SW 1271 (cell line): ENCODE results near the gene NCAN.

ENCODE experiments used
- DNase-seq, 2 experiments: peaks; one replicate each; lab custom pipeline; 2025; lab: John Stamatoyannopoulos, UW

NCAN gene

DNA sequence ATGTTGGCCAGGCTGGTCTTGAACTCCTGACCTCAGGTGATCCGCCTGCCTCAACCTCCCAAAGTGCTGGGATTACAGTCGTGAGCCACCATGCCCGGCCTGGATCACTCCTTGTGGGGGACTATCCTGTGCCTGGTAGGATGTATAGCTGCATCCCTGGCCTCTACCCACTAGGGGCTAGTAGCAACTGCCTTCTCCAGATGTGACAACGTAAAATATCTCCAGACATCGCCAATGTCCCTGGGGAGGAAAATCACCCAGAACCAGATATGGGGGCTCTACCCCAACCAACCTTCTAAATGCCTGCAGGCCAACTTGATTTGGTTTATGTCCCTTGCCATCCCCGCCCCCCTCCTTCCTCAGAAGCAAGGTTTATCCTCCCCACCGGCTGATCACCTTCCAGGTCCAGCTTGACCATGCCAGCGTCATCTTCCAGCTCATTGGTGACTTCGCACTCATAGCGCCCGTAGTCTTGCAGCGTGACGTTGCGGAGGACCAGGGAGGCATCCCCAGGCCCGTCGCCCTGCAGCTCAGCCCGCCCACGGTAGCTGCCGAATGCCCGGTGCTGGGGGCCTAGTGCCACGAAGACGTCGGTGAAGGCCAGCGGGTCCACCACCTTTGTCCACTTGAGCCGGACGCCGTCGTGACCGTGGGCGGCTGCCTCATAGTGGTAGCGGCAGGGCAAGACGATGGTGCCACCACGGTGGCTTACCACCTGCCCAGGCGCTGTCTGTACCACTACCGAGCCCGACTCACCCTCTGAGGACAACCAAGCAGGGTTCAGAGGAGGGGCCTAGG lies 48.9 kb downstream of the NCAN start:
- DNase-seq, result no peak

DNA sequence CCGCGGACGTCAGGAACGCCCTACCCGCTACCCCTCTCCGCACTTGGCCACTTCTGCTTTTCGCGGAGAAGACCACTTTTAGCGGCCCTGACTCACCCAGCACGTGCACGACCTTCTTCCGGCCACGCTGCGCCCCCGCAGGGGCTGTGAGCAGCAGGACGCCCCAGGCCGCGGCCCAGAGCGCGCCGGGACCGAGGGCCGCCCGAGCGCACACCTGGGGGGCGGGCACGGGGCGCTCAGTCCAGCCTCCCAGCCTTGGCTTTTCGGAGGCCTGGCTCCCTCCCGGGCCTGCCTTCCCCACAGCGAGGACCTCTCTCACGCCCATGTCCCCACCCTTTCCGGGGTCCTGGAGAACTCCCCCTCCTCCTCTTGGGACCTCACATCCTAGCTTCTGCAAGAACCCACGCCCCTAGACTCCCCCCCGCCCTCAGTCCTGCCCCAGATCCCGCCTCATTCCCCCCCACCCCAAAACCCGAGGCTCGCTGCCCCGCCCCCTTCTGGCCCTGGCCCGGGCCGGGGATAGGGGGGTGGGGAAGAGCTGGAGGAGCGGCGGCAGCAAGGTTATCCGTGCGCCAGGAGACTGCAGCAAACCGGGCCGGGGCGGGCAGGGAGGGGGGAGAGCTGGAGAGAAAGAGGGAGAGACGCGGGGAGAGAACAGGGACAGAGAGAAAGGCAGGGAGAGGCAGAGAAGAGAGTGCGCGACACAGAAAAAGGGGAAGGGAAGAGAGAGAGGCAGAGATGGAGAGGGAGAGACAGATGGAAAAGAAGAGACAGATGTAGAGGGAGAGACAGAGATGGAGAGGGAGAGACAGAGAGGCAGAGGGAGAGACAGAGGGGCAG lies 49.8 kb downstream of the NCAN start:
- no peak for DNase-seq

DNA sequence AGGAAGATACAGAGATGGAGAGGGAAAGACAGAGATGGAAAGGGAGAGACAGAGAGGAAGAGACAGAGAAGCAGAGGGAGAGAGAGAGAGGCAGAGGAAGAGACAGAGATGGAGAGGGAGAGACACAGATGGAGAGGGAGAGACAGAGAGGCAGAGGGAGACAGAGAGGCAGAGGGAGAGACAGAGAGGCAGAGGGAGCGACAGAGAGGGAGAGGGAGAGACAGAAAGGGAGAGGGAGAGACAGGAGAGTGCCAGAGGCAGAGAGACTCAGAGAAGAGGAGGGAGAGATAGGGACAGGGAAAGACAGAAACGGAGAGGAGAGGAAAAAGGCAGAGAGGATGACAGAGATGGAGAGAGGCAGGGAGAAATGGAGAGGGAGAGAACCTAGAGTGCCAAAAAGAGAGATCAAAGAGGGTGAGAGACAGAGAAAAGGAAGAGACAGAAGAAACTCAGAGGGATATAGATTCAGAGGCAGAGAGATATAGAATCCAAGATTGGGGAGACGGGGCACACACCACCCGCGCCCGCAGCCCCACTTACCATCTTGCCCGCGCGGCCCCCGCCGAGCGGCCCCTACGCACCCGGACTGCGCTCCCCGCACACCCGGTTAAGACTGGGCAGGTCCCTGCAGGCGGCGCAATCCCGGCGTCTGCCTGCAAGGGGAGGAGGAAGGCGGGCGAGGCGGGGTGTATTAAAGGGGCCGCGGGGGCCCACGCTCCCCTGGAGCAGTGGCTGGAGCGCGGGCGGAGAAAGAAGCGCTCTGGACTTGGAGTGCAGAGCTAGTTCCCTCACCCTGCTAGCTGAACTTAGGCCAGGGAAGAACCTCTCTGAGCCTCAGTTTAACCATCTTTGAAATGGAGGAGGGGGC lies 50.7 kb downstream of the NCAN start:
- DNase-seq, result no peak

DNA sequence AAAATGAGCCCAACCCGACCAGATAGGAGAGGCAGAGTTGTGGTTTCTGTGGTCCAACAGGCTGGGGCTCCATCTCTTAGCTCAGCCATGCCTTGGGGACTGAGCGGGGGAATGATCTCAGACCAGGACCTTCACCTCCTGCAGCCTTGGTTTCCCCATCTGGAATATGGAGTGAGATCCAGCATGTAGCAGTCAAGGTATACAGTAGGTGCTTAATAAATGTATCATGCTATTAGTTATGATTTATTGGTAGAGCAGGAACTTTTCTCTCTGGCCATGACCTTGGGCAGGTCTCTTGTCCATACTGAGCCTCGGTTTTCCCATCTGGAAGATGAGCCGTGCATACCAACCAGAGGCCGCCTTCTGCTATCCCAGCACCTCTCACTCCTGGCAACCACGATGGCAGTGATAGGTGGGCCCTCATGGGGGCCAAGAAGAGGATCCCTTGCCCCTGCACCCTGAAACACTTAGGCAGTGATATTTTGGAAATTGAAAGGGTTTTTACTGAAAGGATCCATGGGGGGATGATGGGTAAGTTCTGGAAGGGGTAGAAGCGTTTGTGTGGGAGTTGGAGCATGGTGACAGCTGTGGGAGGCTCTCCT lies 52.2 kb downstream of the NCAN start:
- DNase-seq, result no peak

DNA sequence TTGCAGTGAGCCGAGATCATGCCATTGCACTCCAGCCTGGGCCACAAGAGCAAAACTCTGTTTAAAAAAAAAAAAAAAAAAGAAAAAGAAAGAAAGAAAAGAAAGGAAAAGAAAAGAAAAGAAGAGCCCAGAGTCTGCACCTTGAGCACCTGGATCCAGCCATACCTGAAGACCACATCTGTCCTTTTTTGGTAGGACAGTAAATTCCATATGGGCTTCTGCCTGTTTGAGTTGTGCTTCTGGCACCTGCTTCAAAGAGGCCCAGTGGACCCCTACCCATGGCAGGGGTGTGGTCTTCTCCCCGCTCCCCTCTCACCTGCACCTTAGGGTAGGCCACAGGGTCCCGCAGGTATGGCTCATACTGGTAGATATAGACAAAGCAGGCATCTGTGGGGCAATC lies 55.5 kb downstream of the NCAN start:
- DNase-seq, result no peak

DNA sequence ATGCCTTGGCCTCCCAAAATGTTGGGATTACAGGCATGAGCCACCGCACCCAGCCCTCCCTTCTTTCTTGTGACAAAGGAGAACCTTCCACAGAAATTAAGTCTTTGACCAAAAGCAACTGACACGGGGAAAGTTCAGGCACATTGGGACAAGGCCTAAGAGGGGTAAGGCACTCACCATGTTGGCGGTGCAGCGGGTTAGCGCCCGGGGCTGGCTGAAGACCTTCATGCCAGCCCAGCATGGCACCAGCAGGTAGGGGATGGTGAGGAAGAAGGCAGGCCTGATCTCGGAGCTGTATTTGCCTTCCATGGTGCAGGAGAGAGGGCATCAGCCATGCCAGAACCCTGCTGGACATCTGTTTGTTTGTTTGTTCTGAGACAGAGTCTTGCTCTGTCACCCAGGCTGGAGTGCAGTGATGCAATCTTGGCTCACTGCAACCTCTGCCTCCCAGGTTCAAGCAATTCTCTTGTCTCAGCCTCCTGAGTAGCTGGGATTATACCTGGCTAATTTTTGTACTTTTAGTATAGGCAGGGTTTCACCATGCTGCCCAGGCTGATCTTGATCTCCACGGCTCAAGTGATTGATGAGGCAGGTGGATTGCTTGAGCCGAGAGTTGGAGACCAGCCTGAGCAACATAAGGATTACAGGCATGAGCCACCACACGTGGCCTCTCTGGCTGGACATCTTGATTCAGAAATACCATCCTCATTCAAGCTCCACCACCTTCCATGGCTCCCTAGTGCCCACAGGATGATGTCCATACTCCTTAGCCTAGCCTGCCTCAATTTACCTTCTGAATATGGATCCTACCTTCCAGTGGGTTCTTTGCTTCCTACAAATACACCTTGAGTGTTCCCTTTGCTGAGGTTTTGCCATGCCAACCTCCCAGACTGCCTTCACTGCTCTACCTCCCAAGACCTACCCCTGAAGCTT lies 57.0 kb downstream of the NCAN start:
- no peak for DNase-seq

DNA sequence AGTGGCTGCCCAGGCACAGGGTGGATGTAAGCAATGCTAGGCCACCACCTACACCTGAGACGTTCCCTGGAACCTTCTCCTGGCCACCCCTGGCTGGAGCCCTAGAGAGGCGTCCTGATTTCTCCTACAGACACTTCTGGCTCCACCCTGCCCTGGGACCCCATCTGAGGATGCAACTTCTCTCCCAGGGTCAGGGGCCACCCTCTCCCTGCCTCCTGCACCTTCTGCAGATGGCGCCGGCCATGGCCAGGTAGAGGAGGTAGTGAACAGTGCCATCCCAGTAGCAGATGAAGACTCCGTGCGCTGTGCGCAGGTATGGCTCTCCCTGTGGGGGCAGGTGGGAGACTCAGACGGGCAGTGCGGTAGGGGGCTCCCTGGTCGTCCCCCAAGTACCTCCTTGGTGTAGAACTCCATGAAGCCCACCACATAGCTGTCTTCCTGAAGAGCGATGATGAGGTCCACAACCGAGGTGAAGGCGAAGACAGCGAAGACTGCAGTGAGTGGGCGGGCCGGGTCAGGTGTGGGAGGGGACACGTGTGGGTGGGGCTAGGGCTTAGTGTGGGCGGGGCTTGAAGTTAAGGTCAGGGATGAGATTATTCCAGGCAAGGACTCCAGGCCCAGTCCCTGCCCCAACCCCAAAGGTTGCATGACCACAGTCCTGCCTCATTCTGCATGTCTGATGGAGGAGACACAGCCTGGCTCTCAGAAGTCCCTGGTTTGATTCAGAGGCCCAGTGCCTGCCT lies 58.4 kb downstream of the NCAN start:
- no peak for DNase-seq

DNA sequence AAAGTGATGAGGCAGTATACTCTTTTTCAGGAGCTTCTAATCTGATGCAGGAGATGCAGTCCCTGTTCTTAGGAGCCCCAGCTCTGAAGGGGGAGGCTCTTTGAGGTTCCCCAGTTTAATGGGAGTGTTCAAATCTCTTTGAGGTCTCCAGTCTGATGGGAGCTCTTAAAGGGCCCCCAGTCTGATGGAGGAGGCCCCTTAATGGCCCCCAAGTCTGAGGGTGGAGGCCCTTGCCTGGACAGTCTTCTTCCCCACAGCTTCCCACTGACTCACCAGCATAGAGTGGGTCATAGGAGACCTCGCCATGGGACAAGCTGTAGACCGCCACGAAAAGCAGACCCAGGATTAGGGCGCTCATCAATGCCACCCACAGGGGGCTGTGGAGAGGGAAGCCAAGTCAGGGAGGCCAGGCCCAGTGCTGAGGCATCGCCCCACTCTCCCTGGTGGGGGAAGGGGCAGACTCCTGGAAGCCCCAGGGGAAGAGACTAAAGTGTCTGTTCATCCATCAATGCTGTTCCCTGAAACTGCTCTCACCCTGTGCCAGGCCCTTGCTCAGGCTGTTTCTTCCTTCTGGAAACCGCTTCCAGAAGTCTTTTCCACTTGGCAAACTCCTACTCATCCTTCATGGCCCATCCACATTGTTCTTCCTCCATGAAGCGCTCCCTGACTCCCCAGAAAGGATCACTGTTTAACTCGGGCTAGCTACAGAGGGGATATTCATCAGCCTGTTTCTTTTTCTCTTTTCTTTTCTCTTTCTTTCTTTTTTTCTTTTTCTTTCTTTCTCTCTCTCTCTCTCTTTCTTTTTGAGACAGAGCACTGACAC lies 59.2 kb downstream of the NCAN start:
- no peak for DNase-seq

DNA sequence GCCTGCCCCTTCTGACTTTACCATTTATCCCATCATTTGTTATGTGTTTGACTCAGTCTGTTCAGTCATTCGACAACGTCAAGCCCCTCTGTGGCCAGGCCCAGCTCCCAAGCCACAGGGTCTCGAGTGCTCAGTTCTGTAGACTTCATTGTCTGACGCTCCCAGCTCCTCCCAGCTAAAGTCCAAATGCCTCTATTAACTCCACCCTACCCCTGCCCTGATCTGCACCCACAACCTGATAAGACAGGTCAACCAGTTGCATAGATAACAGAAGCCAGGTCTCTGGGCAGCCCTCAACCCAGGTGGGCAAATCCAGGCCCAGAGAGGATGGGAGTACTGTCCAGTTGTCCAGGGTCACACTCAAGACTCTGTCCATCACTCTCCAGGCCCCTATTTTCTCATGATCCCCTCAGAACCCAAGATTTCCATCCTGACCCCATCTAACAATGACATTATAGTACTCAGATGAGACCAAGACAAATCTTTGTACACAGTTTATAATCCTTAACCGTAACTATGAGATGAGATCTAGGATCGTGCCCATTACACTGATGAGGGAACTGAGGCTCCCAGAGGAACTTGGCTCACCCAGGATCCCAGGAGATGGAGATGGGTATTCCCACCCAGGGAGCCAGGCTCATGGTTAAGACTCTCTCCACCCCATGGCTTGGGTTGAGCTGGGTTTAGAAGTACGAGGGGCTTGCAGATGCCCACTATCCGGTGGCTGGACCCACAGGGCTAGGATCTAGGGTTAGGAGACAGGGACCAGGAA lies 60.3 kb downstream of the NCAN start:
- DNase-seq, result no peak

DNA sequence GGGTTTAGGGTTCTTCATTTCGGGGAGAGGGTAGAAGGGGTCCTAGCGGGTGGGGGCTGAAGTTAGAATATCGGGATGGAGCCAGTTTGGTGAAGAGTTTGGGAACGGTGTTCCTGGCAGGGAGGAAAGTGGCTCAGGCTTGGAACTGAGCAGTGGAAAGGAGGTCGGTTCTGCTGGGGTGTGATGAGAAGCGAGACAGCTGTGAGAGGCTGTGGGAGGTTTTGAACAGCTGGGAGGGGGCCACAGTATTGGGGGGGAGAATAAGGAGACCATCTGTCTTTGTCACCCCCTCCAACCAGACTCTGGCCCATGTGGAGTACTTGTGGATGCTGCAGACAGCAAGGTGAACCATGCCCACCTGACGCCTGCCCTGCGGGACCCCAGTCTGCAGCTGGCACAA lies 62.4 kb downstream of the NCAN start:
- DNase-seq, result no peak

DNA sequence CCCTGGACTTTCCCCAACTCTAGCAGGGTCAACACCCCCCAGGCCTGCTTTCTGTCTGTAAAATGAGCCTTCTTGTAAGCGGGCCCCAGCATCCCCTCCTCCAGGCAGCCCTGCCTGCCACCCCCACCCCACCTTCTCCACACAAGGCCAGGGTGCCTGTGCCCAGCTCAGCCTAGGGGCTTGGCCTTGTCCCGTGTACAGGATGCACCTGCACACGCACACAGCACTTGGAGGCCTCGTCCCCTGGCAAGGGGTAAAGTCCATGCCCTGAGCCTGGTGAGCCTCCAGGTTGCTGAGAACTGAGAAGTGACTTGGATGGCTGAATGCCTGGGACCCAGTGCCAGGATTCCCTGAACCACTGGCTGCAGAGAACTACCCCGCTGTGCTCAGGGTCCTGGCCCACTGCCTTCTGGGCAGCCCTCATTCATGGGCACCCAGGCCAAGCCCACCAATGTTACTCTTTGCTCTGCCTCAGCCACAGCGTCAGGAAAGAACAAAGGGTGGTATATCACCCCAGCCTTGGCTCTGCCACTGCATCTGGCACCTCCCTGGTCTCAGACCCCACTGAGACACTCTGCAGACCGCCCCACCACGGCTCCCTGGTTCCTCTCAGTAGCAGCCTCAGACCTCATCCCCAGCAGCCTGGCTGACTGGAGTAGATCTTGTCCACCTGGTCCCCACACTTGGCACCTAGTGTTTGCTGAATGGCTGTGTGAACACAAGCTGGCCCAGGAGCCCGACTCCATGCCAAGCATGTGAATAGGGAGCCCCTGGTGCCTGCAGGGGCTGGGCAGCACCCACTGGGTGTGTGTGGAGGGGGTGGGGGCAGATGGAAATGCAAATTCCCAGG lies 63.2 kb downstream of the NCAN start:
- DNase-seq, result no peak

DNA sequence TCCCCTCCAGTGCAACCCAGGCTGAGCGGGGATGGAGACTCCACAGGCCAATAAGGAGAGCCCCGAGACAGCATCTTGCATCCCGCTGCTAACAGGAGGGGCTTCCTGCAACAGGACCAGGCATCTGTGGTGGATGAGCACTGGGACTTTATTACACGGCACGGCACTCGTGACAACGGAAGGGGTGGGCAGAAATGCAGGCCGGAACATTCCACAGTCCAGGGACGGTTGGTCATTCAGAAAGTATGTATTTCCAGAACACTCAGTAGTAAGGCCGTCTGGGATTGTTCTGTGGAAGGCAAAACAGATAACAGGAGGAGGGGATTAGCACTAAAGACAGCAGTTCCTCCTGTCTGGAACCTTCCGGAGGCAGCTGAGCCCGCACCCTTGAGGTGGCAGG lies 64.6 kb downstream of the NCAN start:
- no peak for DNase-seq

DNA sequence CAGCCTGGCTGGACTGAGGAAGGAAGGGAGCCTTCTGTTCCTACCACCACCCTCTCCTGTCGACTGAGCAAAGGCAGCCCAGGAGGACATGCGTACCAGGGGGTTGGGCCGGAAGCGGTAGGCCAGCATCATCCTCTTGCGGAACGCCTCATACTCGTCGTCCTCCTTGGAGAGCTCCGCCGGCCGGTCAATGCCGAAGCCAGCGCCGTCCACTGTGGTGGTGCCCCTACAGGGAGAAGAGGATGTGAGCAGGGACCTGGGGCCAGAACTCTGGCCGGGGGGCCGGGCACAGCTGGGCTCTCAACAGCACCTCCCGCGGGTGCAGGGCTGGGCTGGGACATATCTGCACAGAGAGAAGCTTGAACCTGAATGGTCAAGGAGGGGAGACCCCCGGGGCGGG lies 65.1 kb downstream of the NCAN start:
- DNase-seq, result no peak

DNA sequence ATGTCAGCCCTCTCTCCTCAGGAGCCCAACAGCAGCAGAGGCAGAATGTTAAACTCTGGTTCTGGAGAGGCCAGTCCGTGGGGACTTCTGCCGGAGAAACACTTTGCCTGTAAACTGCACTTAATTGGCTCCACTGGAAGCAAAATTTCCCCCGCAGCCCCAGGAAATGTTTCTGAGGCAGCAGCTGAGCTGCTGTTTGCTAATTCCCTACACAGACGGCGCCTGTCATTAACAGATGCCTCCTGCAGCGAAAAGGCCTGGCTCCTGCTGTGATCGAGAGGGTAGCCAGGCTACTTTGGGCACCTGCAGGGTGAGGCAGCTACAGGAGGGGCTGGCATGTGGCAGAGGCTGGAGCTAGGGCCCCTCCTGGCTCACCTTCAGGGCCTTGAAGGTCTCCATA lies 66.6 kb downstream of the NCAN start:
- no peak for DNase-seq

DNA sequence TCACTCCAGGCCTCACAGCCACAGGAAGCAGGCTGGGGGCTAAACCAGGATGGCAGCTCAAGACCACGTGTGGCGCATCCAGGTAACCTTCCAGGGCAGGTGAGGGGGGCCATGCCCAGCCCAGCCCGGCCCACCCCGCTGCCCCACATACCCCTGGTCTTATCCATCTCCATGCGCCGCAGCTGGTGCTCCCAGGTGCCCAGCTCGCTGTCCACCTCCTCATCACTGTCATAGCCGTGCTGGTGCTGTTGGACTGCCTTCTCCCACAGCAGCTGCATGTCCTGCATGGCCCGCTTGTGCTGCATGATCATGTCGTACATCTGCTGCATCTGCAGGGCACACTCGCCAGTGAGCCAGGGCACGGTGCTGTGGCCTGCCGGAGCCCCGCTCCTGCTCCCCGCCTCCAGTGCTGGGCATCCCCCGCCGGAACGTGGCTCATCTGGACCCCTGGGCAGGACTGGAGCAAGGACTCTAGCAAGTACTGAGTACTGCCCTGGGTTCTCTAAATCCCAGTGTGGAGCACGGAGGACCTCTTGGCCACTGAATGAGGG lies 67.4 kb downstream of the NCAN start:
- no peak for DNase-seq

DNA sequence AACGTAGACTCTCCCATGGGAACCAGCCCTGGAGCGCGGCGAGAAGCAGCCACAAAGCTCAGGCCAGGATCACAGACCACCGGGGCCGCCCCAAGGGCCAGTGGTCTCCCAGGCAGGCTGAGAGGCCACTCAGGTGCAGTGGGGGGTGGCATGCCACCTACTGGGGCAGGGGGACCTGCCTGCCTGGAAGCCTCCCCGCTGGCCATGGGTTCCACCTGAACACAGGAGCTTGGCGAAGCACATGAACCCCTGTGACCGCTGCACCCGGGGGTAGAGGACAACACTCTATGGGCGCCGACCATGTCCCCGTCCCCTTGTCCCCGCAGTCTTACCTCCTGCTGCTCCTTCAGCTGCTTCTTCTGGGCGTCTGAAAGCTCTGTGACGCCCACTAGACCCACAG lies 68.1 kb downstream of the NCAN start:
- DNase-seq, result no peak

DNA sequence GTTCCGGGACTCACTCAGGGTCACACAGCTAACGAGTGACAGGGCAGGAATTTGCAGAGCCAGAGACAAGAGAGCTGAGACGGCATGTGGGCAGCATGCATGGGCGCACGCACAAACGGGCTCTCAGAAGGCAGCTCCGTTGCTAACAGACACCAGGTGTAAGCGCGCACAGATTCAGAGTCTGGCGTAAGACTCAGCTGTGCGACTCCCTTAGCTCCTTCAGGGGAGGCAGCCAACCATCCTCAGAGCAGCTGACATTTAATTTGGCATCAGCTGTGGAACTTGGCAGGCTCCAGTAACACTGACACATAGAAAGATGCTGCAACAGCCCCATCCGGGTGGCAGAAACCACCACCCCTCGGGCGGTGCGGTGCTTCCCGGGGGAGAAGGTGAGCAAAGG lies 68.8 kb downstream of the NCAN start:
- no peak for DNase-seq
